ENCODE results near the gene UMODL1.

The UMODL1 gene

GRCh38 chr21:42109473-42109872 lies 38.4 kb downstream of the UMODL1 start:
- Histone ChIP-seq H3K36me3 (replicated peaks) (no peaks in the 10 kb centered on the region), H3K27ac (no peak overlapping the region), H3K4me3 (ENCODE audit: low read depth, low read length) (no peak overlapping the region), H3K27me3 (replicated peaks) (no peaks in the 10 kb centered on the region)
- in situ Hi-C loops (cut with HindIII; ENCODE audit: low pct_ligation_motif_present, low sequenced_read_pairs) = loop anchor here (10.0 kb wide), 1 partner anchor 105 kb away; no protein-coding TSS in a partner anchor
- DNase-seq = no peak
- no peak for TF ChIP-seq CTCF (IDR thresholded peaks at IDR 0.05; ENCODE audit: low read depth, low read length, missing control alignments)

DNA sequence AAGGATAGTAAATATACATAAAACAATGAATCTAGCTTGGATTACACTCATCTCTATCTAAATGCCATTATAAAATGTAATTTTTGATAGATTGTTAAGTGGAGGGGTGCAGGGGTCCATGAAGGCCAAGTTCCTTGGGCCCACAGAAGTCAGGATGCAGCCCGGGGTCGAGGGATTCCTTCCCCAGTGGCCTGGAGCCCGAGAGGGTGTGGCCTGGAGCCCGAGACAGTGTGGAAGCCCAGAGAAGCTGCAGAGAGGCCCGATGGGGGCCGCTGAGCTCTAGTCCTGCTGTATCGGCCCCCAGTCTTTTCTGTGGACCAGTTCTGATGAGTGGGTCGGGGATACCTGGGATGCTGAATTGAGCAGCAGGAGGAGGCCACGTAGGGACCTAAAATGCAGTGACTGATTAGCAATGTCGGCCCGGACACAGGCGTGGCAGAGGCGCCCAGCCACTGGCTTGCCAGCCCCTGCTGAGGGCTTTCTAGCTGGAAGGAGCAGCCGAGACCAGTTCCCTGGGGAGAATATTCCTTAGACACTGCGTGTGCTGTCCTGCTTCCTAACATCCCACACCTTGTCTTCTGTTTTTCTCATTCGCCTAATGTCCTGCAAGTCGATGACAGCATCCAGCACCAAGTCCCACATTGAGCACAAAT lies 38.9 kb downstream of the UMODL1 start:
- TF ChIP-seq CTCF (IDR thresholded peaks at IDR 0.05; ENCODE audit: low read depth, low read length, missing control alignments) = no peak
- no peak for DNase-seq
- H3K4me3 ChIP-seq (ENCODE audit: low read depth, low read length) = no peak overlapping the region
- H3K27ac ChIP-seq = no peak overlapping the region
- no peaks in the 10 kb centered on the region for H3K36me3 ChIP-seq (replicated peaks)
- H3K27me3 ChIP-seq (replicated peaks) = no peaks in the 10 kb centered on the region
- in situ Hi-C loops (cut with HindIII; ENCODE audit: low pct_ligation_motif_present, low sequenced_read_pairs) = loop anchor here (10.0 kb wide), 1 partner anchor 105 kb away; no protein-coding TSS in a partner anchor

- DNase-seq = no peak
- H3K27ac ChIP-seq = no peak overlapping the region
- in situ Hi-C loops (cut with HindIII; ENCODE audit: low pct_ligation_motif_present, low sequenced_read_pairs) = no loop called here
- no peak for TF ChIP-seq CTCF (IDR thresholded peaks at IDR 0.05; ENCODE audit: low read depth, low read length, missing control alignments)
- H3K36me3 ChIP-seq (replicated peaks) = no peaks in the 10 kb centered on the region
- H3K27me3 ChIP-seq (replicated peaks) = no peaks in the 10 kb centered on the region
- H3K4me3 ChIP-seq (ENCODE audit: low read depth, low read length) = no peak overlapping the region
These were observed 39.8 kb downstream of the UMODL1 start for GRCh38 chr21:42110691-42111469.

- in situ Hi-C loops (cut with HindIII; ENCODE audit: low pct_ligation_motif_present, low sequenced_read_pairs) = no loop called here
- DNase-seq = no peak
- no peaks in the 10 kb centered on the region for H3K27me3 ChIP-seq (replicated peaks)
- no peak for TF ChIP-seq CTCF (IDR thresholded peaks at IDR 0.05; ENCODE audit: low read depth, low read length, missing control alignments)
- no peaks in the 10 kb centered on the region for H3K36me3 ChIP-seq (replicated peaks)
- no peak overlapping the region for H3K27ac ChIP-seq
- H3K4me3 ChIP-seq (ENCODE audit: low read depth, low read length) = no peak overlapping the region
These were observed 40.3 kb downstream of the UMODL1 start for GRCh38 chr21:42111470-42111743.

DNA sequence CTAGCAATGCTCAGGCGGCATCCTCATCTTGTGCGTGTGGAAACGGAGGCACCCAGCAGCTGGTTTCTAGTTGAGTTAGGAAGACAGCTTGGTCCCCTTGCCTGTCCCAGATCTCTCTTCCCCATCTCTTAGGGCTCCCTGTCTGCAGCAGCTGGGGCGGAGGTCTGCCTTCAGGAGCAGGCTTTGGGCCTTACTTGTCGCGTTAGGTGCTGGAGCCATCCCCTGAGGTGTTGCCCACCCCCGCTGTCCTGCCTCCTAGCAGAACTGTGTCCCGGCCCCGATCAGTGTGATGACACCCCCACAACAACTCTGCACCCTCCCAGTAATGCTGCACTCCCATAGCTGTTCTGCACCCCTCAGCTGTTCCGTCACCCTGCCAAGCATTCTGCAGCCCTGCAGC lies 40.7 kb downstream of the UMODL1 start:
- Histone ChIP-seq H3K36me3 (replicated peaks) (no peaks in the 10 kb centered on the region), H3K4me3 (ENCODE audit: low read depth, low read length) (no peak overlapping the region), H3K27ac (no peak overlapping the region), H3K27me3 (replicated peaks) (no peaks in the 10 kb centered on the region)
- in situ Hi-C loops (cut with HindIII; ENCODE audit: low pct_ligation_motif_present, low sequenced_read_pairs) = no loop called here
- TF ChIP-seq CTCF (IDR thresholded peaks at IDR 0.05; ENCODE audit: low read depth, low read length, missing control alignments) = no peak
- DNase-seq = no peak
